Stimulated activated CD4-positive, alpha-beta T cell treated with anti-CD3 and anti-CD28 coated beads, Interleukin-4, amount 100 ng/mL, for 48 hours (primary cell): ENCODE results near the gene SPCS2.

Experiments
- DNase-seq, 2 donors: peaks; one replicate each; pipeline ENCODE4 v3.0.0-alpha.2; 2020; ENCODE audit warnings: low read depth in 2 of 2

The SPCS2 gene

GRCh38 chr11:74948898-74949752 lies at the start of gene SPCS2, which contains the start of gene XRRA1:
Gene SPCS2, plus strand, starts transcription at chr11:74949266. Its CDS starts 20 bp downstream, at chr11:74949286.
Gene XRRA1, minus strand, starts transcription at chr11:74949091. Its CDS starts 8,213 bp downstream, at chr11:74940878.
- DNase-seq, result peak; percentile 97 to 98

- no peak for DNase-seq
These were observed 46.7 kb upstream of the SPCS2 start for GRCh38 chr11:74902342-74902741.

- no peak for DNase-seq
These were observed 43.7 kb upstream of the SPCS2 start for GRCh38 chr11:74905326-74905725.

GRCh38 chr11:74909385-74909784 lies 39.7 kb upstream of the SPCS2 start:
- no peak for DNase-seq

- no peak for DNase-seq
These were observed 39.3 kb upstream of the SPCS2 start for GRCh38 chr11:74909812-74910211.

GRCh38 chr11:74923125-74923524 lies 25.9 kb upstream of the SPCS2 start:
- DNase-seq, result no peak

- DNase-seq, result no peak
These were observed 23.8 kb upstream of the SPCS2 start for GRCh38 chr11:74925281-74925680.

- no peak for DNase-seq
These were observed 22.6 kb upstream of the SPCS2 start for GRCh38 chr11:74926304-74927030.

GRCh38 chr11:74927496-74927895 lies 21.6 kb upstream of the SPCS2 start:
- DNase-seq, result no peak

- peak; percentile 46 to 53 for DNase-seq
These were observed 19.4 kb upstream of the SPCS2 start for GRCh38 chr11:74929431-74930363.

GRCh38 chr11:74932169-74932568 lies 16.9 kb upstream of the SPCS2 start:
- no peak for DNase-seq

- no peak for DNase-seq
These were observed 16.3 kb upstream of the SPCS2 start for GRCh38 chr11:74932797-74933196.

GRCh38 chr11:74933765-74934164 lies 15.3 kb upstream of the SPCS2 start:
- DNase-seq, result no peak

- DNase-seq, result no peak
These were observed 13.8 kb upstream of the SPCS2 start for GRCh38 chr11:74935285-74935684.

- DNase-seq, result no peak
These were observed 13.0 kb upstream of the SPCS2 start for GRCh38 chr11:74936087-74936486.

- DNase-seq, result no peak
These were observed 12.1 kb upstream of the SPCS2 start for GRCh38 chr11:74936976-74937375.

GRCh38 chr11:74937696-74938475 lies 11.2 kb upstream of the SPCS2 start:
- DNase-seq, result no peak

- DNase-seq, result no peak
These were observed 7.6 kb upstream of the SPCS2 start for GRCh38 chr11:74941492-74941891.

GRCh38 chr11:74942073-74942759 lies 6.8 kb upstream of the SPCS2 start:
- DNase-seq, result no peak

GRCh38 chr11:74948546-74948897 lies 544 bp upstream of the SPCS2 start:
- DNase-seq, result no peak

- no peak for DNase-seq
These were observed 679 bp downstream of the SPCS2 start for GRCh38 chr11:74949753-74950137.
